ENCODE measurements around the gene FBXO24.

The FBXO24 gene

DNA sequence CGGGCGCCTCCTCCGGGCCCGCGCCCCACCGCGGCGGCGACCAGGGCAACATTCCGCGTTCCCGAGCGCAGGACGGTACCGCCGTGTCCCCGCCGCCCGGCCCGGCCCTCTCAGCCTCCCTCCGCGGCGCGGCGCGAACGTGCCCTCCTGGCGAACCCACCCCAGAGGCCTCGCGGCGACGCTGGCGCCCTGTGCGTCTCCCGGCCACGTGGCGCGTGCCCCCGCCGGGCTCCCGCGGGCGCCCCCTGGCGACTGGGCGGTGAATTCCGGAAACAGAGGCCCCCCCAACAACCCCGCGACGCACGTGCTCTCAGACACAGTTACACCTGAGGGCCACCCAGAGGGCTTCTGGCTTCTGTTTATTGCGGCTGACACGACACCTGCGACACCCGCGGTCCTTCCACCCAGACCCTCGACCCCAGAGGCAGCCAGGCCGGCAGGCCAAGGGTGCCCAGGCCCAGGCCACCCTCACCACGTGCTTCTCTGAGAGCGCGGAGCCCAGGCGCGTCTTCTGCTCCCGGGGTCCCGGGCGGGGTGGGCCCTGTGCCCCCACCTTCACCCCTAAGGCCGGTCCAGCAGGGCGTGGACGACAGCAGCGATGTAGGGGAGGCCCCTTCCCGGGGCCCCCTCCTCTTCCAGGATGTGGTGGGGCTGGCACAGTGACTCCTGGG is 12.3 kb upstream of the FBXO24 start, which contains the start of gene SAP25:
Gene SAP25 (minus strand): TSS at position 210 of the 671 bp plus-strand sequence. CDS start 158 bp downstream, at position 52.
- no peak for DNase-seq (ENCODE audit: low read depth in 2 of 2)

DNA sequence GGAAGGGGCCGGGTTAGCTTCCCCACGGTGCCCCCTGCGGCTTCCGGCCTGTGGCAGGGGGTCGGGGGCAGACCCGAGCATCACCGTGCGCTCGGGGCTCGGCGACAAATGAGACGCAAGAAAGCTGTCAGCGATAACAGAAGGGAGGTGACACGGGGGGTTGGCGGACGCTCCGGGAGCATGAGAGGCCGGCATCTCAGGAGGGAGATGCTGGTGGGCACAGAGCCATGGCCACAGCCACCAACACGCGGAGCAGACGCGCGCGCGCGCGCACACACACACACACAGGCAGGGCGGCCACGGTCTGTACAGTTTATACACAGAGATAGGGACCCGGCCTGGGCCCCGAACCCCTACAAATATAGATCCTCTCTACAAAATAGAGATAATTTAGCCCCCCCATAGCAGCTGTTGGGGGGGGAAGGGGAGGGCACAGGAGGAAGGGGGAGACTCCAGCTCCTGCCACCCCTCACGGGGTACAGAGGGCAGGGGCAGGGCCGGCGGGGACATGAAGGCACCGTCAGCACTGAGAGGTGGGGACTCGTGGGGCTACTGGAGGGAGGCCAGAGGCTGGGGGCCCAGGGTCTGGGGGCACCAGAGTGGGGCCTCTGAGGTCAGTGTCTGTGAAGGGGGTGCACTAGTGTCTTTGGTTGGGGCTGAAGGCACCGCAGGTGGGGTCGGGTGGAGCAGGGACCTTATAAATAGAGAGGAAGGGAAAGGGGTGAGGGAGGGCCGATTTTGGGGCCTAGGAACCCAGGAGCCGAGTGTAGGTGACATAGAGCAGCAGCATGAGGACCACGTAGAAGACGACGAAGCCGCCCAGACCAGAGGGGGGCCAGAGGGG is 11.5 kb upstream of the FBXO24 start:
- DNase-seq (ENCODE audit: low read depth in 2 of 2), result no peak

DNA sequence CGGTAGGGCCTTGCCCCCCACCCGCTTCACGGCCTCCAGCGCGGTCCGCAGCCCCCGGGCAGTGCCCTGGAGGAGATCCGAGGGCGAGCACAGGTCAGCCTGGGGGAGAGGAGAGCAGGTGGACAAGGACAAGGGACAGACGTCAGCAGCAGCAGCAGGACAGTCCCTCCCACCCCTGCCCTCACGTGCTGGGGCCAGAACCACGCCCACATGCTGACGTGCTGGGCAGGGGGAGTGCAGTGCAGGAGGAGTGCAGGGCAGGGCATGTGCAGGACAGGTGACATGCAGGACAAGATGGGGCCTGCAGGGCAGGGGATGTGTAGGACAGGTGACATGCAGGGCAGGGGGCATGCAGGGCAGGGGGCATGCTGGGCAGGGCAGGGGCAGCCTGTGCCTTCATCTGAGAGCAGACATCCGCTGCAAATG is 10.9 kb upstream of the FBXO24 start:
- DNase-seq (ENCODE audit: low read depth in 2 of 2), result no peak

DNA sequence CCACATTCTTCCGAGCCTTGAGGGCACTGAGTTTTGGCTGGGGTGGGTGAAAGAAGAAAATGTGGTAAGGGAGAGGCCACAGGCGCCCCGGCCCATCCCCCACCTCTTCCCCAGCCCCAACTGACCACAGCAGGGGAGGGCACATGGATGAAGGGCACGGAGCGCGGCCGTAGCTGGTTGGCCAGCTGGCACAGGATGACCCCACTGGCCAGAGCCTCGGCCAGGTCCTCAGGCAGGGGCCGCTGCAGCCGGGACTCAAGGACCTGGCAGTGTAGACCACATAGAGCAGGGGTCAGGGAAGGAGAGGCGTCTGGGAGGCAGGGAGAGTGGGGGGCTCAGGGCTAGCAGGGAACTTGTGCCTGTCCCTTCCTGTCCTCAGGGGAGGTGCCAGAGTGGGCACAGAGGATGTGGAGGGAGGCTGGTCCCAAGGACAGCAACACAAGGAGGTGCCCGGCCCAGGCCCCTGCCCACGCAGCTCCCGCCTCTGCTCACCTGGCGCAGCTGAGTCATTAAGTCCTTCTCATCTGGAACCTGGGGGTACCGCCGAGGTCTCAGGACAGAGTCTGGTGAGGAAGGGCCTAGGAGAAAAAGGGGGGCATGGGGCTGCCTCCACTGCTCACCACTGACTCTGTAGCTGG is 10.3 kb upstream of the FBXO24 start:
- no peak for DNase-seq (ENCODE audit: low read depth in 2 of 2)

DNA sequence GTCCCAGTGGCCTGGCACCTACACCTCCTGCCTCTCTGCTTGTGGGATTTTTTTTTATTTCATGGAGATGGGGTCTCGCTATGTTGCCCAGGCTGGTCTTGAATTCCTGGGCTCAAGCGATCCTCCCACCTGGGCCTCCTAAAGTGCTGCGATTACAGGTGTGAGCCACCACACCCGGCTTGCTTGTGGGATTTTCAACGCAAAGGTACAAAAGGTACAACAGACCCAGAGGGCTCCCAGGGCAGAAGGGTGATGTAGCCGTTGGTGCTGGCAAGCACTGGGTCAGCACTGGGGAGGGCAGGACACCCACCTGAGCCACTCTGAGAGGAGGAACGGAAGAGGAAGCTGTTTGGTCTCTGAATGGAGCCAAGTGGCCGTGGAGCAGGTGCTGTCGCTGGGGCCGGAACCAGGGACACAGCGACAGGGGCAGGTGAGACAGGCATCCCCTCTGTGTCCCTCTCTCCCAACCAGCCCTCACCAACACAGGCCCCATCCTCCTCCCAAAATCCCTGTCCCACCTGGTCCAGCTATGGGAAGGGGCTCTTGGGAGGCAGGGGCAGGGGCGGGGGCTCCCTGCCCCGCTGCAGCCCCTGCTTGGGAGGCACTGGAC is 9.6 kb upstream of the FBXO24 start:
- DNase-seq (ENCODE audit: low read depth in 2 of 2), result no peak

- no peak for DNase-seq (ENCODE audit: low read depth in 2 of 2)
Measured at GRCh38 chr7:100577103-100577502, 9.0 kb upstream of the FBXO24 start.

GRCh38 chr7:100577507-100577906 is 8.6 kb upstream of the FBXO24 start:
- DNase-seq (ENCODE audit: low read depth in 2 of 2), result no peak

DNA sequence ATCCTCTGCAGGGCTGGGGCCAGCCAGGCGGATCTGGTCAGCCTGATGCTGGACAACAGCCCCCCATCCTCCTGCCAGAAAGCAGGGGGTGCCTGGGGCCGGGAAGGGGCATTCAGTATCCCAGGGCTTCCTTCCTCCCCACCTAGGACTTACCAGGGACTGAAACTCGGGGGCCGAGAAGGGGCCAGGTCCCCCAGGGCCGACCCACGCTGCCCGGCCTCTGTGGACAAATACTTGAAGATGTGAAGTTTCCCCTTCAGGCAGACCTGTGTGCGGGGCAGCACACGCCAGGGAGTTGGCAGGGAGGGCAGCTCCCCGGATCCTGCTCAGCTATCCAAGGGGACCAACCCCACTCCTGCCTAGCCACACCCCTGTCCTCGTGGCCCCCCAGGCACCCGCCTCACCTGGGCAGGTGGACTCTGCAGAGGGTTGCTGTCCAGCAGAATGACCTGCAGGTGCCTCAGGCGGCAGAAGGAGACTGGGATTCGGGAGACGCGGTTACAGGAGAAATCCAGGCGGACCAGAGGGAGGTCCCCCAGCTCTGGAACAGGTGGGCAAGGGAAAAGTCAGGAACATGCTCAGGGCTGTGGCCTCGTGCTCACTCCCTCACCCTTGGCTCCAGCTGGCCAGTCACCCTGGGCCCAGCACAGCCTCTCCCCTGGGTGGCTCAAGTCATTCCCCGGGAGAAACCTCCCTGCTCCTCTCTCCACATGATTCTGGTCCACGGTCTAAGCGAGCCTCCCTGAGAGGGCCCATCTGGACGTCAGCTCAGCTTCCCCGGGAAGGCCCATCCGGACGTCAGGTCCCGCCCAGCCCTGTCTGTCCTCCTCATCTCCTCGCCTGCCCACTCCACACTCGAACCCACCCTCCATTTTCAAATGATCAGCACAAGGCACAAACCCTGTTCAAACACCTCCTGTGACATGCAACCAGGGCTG is 7.6 kb upstream of the FBXO24 start:
- no peak for DNase-seq (ENCODE audit: low read depth in 2 of 2)

- no peak for DNase-seq (ENCODE audit: low read depth in 2 of 2)
Measured at GRCh38 chr7:100580466-100581283, 5.5 kb upstream of the FBXO24 start.

DNA sequence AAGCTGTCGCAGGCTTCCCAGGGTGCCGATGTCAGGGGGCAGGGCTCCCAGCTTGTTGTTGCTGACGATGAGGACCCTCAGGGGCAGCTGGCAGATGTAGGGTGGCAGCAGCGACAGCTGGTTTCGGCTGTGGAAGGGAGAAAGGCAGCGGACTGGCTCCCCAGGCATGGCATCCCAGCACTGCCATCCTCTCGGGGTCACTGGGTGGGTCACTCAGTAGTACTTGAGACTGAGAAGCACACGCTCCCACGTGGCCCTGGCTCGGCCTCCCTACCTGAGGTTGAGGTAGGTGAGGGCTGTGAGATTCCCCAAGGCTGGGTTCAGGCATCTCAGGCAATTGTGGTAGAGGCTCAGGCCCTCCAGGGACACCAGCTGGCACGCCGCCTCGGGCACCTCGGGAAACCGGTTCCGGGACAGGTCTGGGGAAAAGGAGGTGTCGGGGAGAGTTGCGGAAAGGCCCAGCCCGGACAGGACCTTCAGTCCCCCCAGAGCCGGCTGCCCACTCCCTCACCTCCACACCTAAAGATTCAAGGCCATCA is 4.0 kb upstream of the FBXO24 start:
- no peak for DNase-seq (ENCODE audit: low read depth in 2 of 2)

DNA sequence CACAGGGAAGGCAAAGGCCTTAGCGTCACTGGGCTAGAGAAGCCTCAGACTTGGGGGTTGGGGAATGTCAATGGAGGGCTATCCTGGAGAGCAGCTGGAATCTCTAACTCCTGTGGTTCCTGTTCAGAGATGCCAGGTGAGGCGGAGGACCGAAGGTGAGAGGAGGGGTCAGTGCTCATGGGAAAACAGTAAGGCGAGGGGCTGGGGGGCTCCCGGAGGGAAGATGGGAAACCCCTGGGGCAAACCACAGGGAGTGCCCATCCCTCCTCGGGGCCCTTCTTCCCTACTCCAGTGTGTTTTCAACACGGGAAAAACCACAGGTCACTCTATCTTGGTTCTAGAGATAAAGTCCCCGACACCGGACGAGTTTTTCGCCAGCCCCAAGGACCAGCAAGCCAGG is 3.5 kb upstream of the FBXO24 start:
- DNase-seq (ENCODE audit: low read depth in 2 of 2), result no peak

- peak in 1 of 2 donors; percentile 36 for DNase-seq (ENCODE audit: low read depth in 2 of 2)
Measured at GRCh38 chr7:100583132-100584053, 2.7 kb upstream of the FBXO24 start.

DNA sequence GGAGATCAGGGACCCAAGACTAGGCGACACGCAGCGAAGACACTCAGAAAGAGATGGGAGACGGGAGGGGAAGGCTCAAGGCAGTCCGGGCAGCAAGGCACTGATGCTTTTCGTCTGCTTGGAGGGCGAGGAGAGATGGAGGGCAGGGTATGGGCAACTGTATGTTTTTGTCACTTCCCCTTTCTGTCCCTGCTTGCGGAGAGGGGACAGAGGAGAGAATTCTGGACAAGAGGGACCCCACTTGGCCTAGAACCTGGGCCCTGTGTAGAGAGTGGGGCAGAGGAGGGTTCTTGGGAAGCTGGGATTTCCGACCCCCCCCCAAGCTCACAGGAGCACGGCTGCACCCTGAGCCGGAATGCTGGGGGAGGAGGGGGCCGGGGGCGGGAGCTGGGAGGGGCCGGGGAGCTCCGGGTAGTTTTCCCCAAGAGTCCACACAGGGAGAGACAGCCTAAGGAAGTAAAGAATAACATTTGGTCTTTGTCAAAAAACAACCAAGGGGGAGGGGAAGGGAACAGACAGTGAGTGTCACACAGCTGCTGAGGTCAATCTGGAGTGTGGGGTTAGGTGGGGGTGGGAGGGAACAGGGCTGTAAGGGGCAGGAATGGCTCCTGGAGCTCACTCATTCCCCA is 2.0 kb upstream of the FBXO24 start:
- DNase-seq (ENCODE audit: low read depth in 2 of 2), result no peak

GRCh38 chr7:100584683-100585510 is 1.2 kb upstream of the FBXO24 start:
- no peak for DNase-seq (ENCODE audit: low read depth in 2 of 2)

GRCh38 chr7:100585511-100586265 is 440 bp upstream of the FBXO24 start, which contains the start of gene LRCH4:
TSS of gene LRCH4 (minus strand) at chr7:100586129. CDS start at chr7:100586100, 29 bp downstream.
- no peak for DNase-seq (ENCODE audit: low read depth in 2 of 2)

DNA sequence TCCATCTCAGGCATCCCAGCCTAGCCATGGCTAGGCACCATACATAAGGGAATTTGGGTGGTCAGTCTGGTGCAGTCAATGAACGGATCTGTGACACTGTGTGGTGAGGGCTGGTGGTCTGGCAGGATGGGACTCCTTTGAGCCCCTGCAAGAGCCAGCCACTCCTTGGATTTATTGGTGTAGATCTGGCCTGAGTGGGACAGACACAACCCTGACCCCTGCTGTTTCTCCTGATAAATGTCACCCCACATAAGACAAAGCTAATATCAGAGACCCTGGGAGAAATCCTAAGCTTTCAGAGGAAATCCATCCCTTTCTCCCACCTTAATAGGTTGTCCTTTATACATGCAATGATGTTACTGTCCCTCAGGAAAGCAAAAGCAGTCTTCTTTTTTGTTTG is 2.3 kb downstream of the FBXO24 start:
- no peak for DNase-seq (ENCODE audit: low read depth in 2 of 2)
